ENCODE results near the gene C1QB.

The C1QB gene

GRCh38 chr1:22638476-22639234 is 14.4 kb upstream of the C1QB start:
- no peak for DNase-seq (ENCODE audit: low read depth)
- no peak overlapping the region for H3K4me3 ChIP-seq (ENCODE audit: low read depth, low read length)
- TF ChIP-seq, protein P1, sequence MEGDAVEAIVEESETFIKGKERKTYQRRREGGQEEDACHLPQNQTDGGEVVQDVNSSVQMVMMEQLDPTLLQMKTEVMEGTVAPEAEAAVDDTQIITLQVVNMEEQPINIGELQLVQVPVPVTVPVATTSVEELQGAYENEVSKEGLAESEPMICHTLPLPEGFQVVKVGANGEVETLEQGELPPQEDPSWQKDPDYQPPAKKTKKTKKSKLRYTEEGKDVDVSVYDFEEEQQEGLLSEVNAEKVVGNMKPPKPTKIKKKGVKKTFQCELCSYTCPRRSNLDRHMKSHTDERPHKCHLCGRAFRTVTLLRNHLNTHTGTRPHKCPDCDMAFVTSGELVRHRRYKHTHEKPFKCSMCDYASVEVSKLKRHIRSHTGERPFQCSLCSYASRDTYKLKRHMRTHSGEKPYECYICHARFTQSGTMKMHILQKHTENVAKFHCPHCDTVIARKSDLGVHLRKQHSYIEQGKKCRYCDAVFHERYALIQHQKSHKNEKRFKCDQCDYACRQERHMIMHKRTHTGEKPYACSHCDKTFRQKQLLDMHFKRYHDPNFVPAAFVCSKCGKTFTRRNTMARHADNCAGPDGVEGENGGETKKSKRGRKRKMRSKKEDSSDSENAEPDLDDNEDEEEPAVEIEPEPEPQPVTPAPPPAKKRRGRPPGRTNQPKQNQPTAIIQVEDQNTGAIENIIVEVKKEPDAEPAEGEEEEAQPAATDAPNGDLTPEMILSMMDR (IDR thresholded peaks at IDR 0.05; ENCODE audit: insufficient read depth, low read depth, low read length, missing control alignments), result no peak

- DNase-seq (ENCODE audit: low read depth), result peak; percentile 5
- H3K4me3 ChIP-seq (ENCODE audit: low read depth, low read length), result no peak overlapping the region
- TF ChIP-seq, protein P1 (IDR thresholded peaks at IDR 0.05; ENCODE audit: insufficient read depth, low read depth, low read length, missing control alignments), result no peak
These were observed 13.8 kb upstream of the C1QB start for GRCh38 chr1:22639286-22639685.

DNA sequence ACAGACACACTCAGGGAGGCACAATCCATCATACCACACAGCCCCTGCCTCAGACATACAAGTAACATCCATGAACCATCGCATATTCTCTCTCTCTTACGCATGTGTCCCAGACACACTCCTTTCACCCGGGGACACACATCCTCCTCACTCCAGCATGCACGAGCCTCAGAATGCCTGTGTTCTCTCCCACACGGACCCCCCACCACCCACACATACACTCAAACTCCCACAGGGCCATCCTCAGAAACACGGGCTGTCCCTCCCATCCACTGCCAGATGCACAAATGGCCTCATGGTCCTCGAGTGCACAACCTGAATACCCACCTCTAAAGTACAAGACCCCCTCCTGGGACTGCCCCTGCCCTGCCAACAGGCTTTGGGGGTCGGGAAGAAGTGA is 11.8 kb upstream of the C1QB start:
- TF ChIP-seq, protein P1 (IDR thresholded peaks at IDR 0.05; ENCODE audit: insufficient read depth, low read depth, low read length, missing control alignments), result no peak
- H3K4me3 ChIP-seq (ENCODE audit: low read depth, low read length), result no peak overlapping the region
- no peak for DNase-seq (ENCODE audit: low read depth)

- no peak overlapping the region for H3K4me3 ChIP-seq (ENCODE audit: low read depth, low read length)
- TF ChIP-seq, protein P1 (IDR thresholded peaks at IDR 0.05; ENCODE audit: insufficient read depth, low read depth, low read length, missing control alignments), result peak; percentile 86
- DNase-seq (ENCODE audit: low read depth), result peak; percentile 57
These were observed 11.0 kb upstream of the C1QB start for GRCh38 chr1:22641906-22642636.

- TF ChIP-seq, protein P1 (IDR thresholded peaks at IDR 0.05; ENCODE audit: insufficient read depth, low read depth, low read length, missing control alignments), result no peak
- H3K4me3 ChIP-seq (ENCODE audit: low read depth, low read length), result no peak within 1 kb of the TSS
- DNase-seq (ENCODE audit: low read depth), result no peak
These were observed 9.7 kb upstream of the C1QB start, which contains the start of gene C1QC for GRCh38 chr1:22643381-22643780. C1QC (plus strand) TSS chr1:22643633; CDS start chr1:22644024, 391 bp downstream.

DNA sequence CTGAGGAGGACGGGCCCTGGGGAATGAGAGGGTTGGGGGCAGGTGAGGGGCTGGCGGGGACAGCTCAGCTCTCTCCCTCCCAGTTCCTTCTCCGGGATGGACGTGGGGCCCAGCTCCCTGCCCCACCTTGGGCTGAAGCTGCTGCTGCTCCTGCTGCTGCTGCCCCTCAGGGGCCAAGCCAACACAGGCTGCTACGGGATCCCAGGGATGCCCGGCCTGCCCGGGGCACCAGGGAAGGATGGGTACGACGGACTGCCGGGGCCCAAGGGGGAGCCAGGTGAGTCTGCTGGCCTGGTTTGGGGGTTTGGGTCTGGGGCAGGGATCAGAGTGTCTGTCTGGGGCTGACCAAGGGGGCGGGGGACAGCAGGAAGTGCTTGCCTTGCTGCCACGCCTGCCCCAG is 9.1 kb upstream of the C1QB start:
- TF ChIP-seq, protein P1 (IDR thresholded peaks at IDR 0.05; ENCODE audit: insufficient read depth, low read depth, low read length, missing control alignments), result no peak
- no peak for DNase-seq (ENCODE audit: low read depth)
- H3K4me3 ChIP-seq (ENCODE audit: low read depth, low read length), result no peak overlapping the region
